Measurements from ENCODE around the gene IL1R2. TPM values are rescaled to one million over a fixed set of nuclear protein-coding genes. Genes with fewer than 3 reads are reported as not detected.
A peak's percentile ranks its signal among the peaks of the same experiment; 100 is the strongest.

The IL1R2 gene
- total and polyA plus RNA-seq, 2 experiments from 2014 or later: 0.22 to 1.2 TPM

GRCh38 chr2:101987832-101988231 is 3.9 kb upstream of the IL1R2 start:
- peaks cover 8% of the 10 kb centered on the region; the same call in 1 of the 2 replicates for H3K27me3 ChIP-seq (replicated peaks; ENCODE audit: insufficient read depth)
- no peaks in the 10 kb centered on the region for H4K20me1 ChIP-seq (ENCODE audit: insufficient read depth)
- no peaks in the 10 kb centered on the region for H3K36me3 ChIP-seq (ENCODE audit: low read depth)
- H3K4me1 ChIP-seq (ENCODE audit: insufficient read depth): no peaks in the 10 kb centered on the region
- H3K9ac ChIP-seq: no peak overlapping the region
- no peak overlapping the region for H3K27ac ChIP-seq
- H3K4me3 ChIP-seq: no peak overlapping the region
- H3K9me3 ChIP-seq (ENCODE audit: low read depth): no peaks in the 10 kb centered on the region
- H3F3A ChIP-seq (ENCODE audit: insufficient read depth): no peaks in the 10 kb centered on the region
- H3K4me2 ChIP-seq (ENCODE audit: unreplicated experiment): no peak overlapping the region
- no peaks in the 10 kb centered on the region for H3K79me2 ChIP-seq (ENCODE audit: insufficient read depth)
- no peaks in the 10 kb centered on the region for H3K9me2 ChIP-seq (ENCODE audit: insufficient read depth)
- WGBS, 2 experiments (ENCODE audit: low coverage in 1 of 2, low lambda C conversion rate in 2 of 2, missing lambda C conversion rate in 2 of 2): 81 to 84% methylated on average over 5 of the region's 5 CpGs
- TF ChIP-seq EZH2phosphoT487 (IDR thresholded peaks at IDR 0.05; ENCODE audit: insufficient read depth, low read depth) (no peak), EZH2 (IDR thresholded peaks at IDR 0.05; ENCODE audit: insufficient read depth, poor library complexity, severe bottlenecking) (no peak)
- DNase-seq: peak; percentile 26
- in situ Hi-C loops (cut with MboI): no loop called here
- H2AFZ ChIP-seq: no peak overlapping the region

- H3K9ac ChIP-seq: no peak overlapping the region
- no peaks in the 10 kb centered on the region for H3K4me1 ChIP-seq (ENCODE audit: insufficient read depth)
- H3K4me3 ChIP-seq: no peak overlapping the region
- no peak overlapping the region for H3K27ac ChIP-seq
- no peaks in the 10 kb centered on the region for H3K9me2 ChIP-seq (ENCODE audit: insufficient read depth)
- WGBS, 2 experiments (ENCODE audit: low coverage in 1 of 2, low lambda C conversion rate in 2 of 2, missing lambda C conversion rate in 2 of 2): 81 to 91% methylated on average over 7 of the region's 7 CpGs
- H3K4me2 ChIP-seq (ENCODE audit: unreplicated experiment): no peak overlapping the region
- in situ Hi-C loops (cut with MboI): no loop called here
- TF ChIP-seq EZH2phosphoT487 (IDR thresholded peaks at IDR 0.05; ENCODE audit: insufficient read depth, low read depth) (no peak), EZH2 (IDR thresholded peaks at IDR 0.05; ENCODE audit: insufficient read depth, poor library complexity, severe bottlenecking) (no peak)
- H3F3A ChIP-seq (ENCODE audit: insufficient read depth): no peaks in the 10 kb centered on the region
- H4K20me1 ChIP-seq (ENCODE audit: insufficient read depth): no peaks in the 10 kb centered on the region
- no peaks in the 10 kb centered on the region for H3K36me3 ChIP-seq (ENCODE audit: low read depth)
- H2AFZ ChIP-seq: no peak overlapping the region
- peaks cover 15% of the 10 kb centered on the region for H3K27me3 ChIP-seq (replicated peaks; ENCODE audit: insufficient read depth)
- no peak for DNase-seq
- no peaks in the 10 kb centered on the region for H3K9me3 ChIP-seq (ENCODE audit: low read depth)
- H3K79me2 ChIP-seq (ENCODE audit: insufficient read depth): no peaks in the 10 kb centered on the region
These were observed 3.2 kb upstream of the IL1R2 start for GRCh38 chr2:101988541-101988940.

- no peak for TF ChIP-seq EZH2phosphoT487 (IDR thresholded peaks at IDR 0.05; ENCODE audit: insufficient read depth, low read depth)
- TF ChIP-seq EZH2 (IDR thresholded peaks at IDR 0.05; ENCODE audit: insufficient read depth, poor library complexity, severe bottlenecking): no peak
- H3K4me1 ChIP-seq (ENCODE audit: insufficient read depth): no peaks in the 10 kb centered on the region
- no peaks in the 10 kb centered on the region for H3K79me2 ChIP-seq (ENCODE audit: insufficient read depth)
- no peaks in the 10 kb centered on the region for H3K36me3 ChIP-seq (ENCODE audit: low read depth)
- no peak for DNase-seq
- H3K4me3 ChIP-seq: no peak overlapping the region
- H3K9me2 ChIP-seq (ENCODE audit: insufficient read depth): no peaks in the 10 kb centered on the region
- 75 to 76% methylated on average over 8 of the region's 8 CpGs for WGBS, 2 experiments (ENCODE audit: low coverage in 1 of 2, low lambda C conversion rate in 2 of 2, missing lambda C conversion rate in 2 of 2)
- H3K4me2 ChIP-seq (ENCODE audit: unreplicated experiment): no peak overlapping the region
- H3K9me3 ChIP-seq (ENCODE audit: low read depth): no peaks in the 10 kb centered on the region
- no peaks in the 10 kb centered on the region for H4K20me1 ChIP-seq (ENCODE audit: insufficient read depth)
- no peak overlapping the region for H3K27ac ChIP-seq
- in situ Hi-C loops (cut with MboI): no loop called here
- H3K27me3 ChIP-seq (replicated peaks; ENCODE audit: insufficient read depth): peaks cover 19% of the 10 kb centered on the region
- no peak overlapping the region for H3K9ac ChIP-seq
- no peaks in the 10 kb centered on the region for H3F3A ChIP-seq (ENCODE audit: insufficient read depth)
- no peak overlapping the region for H2AFZ ChIP-seq
These were observed 1.9 kb upstream of the IL1R2 start for GRCh38 chr2:101989740-101990460.

- no peaks in the 10 kb centered on the region for H3K9me2 ChIP-seq (ENCODE audit: insufficient read depth)
- H3K4me2 ChIP-seq (ENCODE audit: unreplicated experiment): no peak overlapping the region
- in situ Hi-C loops (cut with MboI): no loop called here
- H3K27me3 ChIP-seq (replicated peaks; ENCODE audit: insufficient read depth): peaks cover 19% of the 10 kb centered on the region
- no peak overlapping the region for H3K9ac ChIP-seq
- H3K4me1 ChIP-seq (ENCODE audit: insufficient read depth): no peaks in the 10 kb centered on the region
- no peaks in the 10 kb centered on the region for H3K9me3 ChIP-seq (ENCODE audit: low read depth)
- H3F3A ChIP-seq (ENCODE audit: insufficient read depth): no peaks in the 10 kb centered on the region
- H3K27ac ChIP-seq: no peak overlapping the region
- H3K36me3 ChIP-seq (ENCODE audit: low read depth): no peaks in the 10 kb centered on the region
- no peak for TF ChIP-seq EZH2 (IDR thresholded peaks at IDR 0.05; ENCODE audit: insufficient read depth, poor library complexity, severe bottlenecking)
- TF ChIP-seq EZH2phosphoT487 (IDR thresholded peaks at IDR 0.05; ENCODE audit: insufficient read depth, low read depth): no peak
- H3K4me3 ChIP-seq: no peak overlapping the region
- no peaks in the 10 kb centered on the region for H4K20me1 ChIP-seq (ENCODE audit: insufficient read depth)
- no peak overlapping the region for H2AFZ ChIP-seq
- 66 to 74% methylated on average over 6 of the region's 6 CpGs for WGBS, 2 experiments (ENCODE audit: low coverage in 1 of 2, low lambda C conversion rate in 2 of 2, missing lambda C conversion rate in 2 of 2)
- H3K79me2 ChIP-seq (ENCODE audit: insufficient read depth): no peaks in the 10 kb centered on the region
- DNase-seq: no peak
These were observed 2.0 kb downstream of the IL1R2 start for GRCh38 chr2:101993772-101994171.
